Liver (tissue), 3 donors: Measurements from ENCODE around the gene KLHL13.

Source experiments
- GABPA ChIP-seq, 2 donors: IDR thresholded peaks in 1 of 2; conservative IDR thresholded peaks in 1 of 2; 2 replicates each; pipeline ENCODE4 v1.6.1; 2016; ENCODE audit warnings: antibody characterized with exemption in 2 of 2, mild to moderate bottlenecking in 1 of 2, moderate library complexity in 1 of 2
- SP1 ChIP-seq: IDR thresholded peaks from 2 replicates; pipeline ENCODE4 v1.6.1; 2018; ENCODE audit warnings: antibody characterized with exemption, mild to moderate bottlenecking
- TAF1 ChIP-seq: conservative IDR thresholded peaks from 2 replicates; pipeline ENCODE4 v1.6.1; 2016; ENCODE audit warnings: antibody characterized with exemption, mild to moderate bottlenecking
- TF ChIP-seq, protein P1 (sequence below): fragments of 150-350 bp; IDR thresholded peaks from 2 replicates; pipeline ENCODE4 v1.5.1; 2017; ENCODE audit warnings: improper control_type of control experiment, low read depth, low read length; ENCODE audit not compliant: missing input control
- TF ChIP-seq, protein P2 (sequence below): IDR thresholded peaks from 2 replicates; pipeline ENCODE4 v1.6.1; 2016; ENCODE audit warnings: antibody characterized with exemption
- donor health status: healthy.
- donor health status: healthy.

DNA sequence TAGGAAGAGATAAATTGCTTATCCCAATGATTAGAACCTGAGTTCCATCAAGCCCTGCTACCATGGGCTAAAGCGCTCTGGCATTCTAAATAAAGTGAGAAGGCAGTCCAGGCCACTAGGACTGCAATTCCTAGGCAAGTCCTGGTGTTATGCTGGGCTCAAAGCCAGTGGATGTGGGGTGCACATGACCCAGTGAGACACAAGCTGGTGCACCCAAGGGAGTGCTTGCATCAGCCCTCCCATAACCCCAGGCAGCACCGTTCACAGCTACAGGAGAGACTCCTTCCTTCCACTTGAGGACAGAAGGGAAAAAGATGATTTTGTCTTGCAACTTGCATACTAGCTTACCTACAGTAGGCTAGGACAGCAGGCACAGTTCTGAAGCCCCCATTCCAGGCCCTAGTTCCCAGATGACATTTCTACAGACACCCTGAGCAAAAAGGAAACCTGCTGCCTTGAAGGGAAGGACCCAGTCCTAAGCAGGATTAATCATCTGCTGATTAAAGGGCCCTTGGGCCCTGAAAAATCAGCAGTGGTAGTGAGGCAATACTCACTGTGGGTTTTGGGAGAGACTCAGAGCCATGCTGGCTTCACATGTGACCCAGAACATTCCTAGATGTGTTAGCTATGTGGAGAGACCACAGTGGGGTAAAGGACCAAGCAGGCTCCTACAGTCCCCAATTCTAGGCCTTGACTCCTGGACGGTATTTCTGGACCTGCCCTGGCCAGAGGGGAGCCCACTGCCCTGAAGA, 77.8 kb downstream of the KLHL13 start:
- TF ChIP-seq SP1, result no peak
- TF ChIP-seq, protein P1, sequence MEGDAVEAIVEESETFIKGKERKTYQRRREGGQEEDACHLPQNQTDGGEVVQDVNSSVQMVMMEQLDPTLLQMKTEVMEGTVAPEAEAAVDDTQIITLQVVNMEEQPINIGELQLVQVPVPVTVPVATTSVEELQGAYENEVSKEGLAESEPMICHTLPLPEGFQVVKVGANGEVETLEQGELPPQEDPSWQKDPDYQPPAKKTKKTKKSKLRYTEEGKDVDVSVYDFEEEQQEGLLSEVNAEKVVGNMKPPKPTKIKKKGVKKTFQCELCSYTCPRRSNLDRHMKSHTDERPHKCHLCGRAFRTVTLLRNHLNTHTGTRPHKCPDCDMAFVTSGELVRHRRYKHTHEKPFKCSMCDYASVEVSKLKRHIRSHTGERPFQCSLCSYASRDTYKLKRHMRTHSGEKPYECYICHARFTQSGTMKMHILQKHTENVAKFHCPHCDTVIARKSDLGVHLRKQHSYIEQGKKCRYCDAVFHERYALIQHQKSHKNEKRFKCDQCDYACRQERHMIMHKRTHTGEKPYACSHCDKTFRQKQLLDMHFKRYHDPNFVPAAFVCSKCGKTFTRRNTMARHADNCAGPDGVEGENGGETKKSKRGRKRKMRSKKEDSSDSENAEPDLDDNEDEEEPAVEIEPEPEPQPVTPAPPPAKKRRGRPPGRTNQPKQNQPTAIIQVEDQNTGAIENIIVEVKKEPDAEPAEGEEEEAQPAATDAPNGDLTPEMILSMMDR, result no peak
- TF ChIP-seq GABPA (IDR thresholded peaks at IDR 0.05 in 1 of 2, conservative IDR thresholded peaks at IDR 0.05 in 1 of 2), result no peak
- TF ChIP-seq, protein P2, sequence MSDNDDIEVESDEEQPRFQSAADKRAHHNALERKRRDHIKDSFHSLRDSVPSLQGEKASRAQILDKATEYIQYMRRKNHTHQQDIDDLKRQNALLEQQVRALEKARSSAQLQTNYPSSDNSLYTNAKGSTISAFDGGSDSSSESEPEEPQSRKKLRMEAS, result no peak
- no peak for TF ChIP-seq TAF1
